GM21786 (cell line): ENCODE results near the gene MDK.
A peak's percentile ranks its signal among the peaks of the same experiment; 100 is the strongest.

Experiments
- ATAC-seq: cut with Tn5 transposase; IDR thresholded peaks from one replicate; pipeline ENCODE4 v1.9.1; 2021; ENCODE audit not compliant: unreplicated experiment

Gene MDK, protein sequence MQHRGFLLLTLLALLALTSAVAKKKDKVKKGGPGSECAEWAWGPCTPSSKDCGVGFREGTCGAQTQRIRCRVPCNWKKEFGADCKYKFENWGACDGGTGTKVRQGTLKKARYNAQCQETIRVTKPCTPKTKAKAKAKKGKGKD

DNA sequence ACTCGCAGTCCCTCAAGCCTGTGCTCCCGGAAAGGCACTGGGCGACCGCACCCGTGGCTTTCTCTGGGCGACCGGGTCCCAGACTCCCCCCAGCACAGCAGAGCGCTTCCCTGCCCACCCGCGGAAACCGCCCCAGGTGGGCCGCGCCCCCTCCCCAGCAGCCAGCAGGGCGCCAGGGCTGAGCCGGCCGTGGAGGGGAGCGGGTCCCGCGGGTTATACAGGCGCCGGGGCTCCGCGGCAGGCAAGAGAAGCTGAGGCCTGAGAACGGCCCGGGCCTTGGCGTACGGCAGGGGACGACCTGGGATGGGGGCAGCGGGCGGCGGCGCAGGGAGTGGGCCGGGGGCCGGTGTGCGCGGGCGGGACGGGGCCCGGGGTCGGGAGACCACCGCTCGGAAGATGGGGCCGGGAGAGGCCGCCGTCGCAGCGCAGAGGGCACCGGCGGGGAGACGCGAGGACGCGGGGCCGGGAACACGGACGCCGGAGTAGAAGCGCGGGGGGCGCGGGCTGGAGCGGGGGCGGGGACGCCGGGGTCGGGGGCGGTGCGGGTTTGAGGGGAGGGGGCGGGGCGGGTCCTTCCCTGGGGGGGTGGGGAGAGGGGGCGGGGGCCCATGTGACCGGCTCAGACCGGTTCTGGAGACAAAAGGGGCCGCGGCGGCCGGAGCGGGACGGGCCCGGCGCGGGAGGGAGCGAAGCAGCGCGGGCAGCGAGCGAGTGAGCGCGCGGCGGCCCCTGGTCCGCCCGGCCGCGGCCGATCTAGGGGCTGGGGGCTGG, at the start of gene MDK:
MDK (plus strand) TSS at position 622 of the 771 bp plus-strand sequence. CDS start 389 bp downstream, outside the sequence.
- ATAC-seq = no peak

- ATAC-seq = no peak
Measured at GRCh38 chr11:46332093-46332567, 49.3 kb upstream of the MDK start.

DNA sequence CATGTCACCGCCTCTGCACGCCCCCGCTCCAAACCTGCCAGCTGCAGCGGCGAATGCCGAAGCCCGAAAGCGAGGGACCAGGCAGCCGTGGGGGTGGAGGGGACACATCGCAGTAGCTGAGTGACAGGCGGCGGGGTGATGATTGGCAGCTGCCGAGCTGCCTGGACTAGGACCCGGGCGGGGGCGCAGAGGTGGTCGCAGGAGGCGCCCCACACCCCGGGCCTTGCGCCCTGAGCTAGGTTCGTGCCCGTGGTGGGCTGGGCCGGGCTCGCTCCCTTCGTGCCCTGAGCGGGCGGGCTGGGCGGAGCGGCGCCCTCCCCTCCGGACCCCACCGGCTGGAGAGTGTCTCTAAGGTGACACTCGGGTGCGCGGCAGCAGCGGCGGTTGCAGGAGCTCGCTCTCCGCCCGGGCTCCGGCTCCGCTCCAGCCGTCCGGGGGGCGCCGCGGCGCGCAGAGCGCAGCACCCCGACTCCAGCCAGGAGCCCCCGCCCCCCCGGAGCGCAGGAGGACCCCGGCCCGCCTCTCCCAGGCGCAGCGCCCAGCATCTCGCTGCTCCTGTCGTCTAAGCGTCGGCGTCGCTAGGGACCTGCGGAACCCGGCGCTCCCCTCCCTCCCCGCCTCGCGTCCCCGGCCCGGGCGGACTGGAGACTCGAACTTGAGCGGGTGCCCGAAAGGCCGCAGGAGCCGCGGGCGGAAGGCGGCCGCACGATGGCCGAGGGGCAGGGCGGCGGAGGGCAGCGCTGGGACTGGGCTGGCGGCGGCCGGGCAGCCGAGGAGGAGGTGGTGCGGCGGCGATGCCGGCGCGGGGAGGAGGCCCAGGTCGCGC, 48.7 kb upstream of the MDK start:
- no peak for ATAC-seq

GRCh38 chr11:46333394-46333947, 48.0 kb upstream of the MDK start:
- ATAC-seq = no peak

- ATAC-seq = no peak
Measured at GRCh38 chr11:46334211-46334610, 47.3 kb upstream of the MDK start.

DNA sequence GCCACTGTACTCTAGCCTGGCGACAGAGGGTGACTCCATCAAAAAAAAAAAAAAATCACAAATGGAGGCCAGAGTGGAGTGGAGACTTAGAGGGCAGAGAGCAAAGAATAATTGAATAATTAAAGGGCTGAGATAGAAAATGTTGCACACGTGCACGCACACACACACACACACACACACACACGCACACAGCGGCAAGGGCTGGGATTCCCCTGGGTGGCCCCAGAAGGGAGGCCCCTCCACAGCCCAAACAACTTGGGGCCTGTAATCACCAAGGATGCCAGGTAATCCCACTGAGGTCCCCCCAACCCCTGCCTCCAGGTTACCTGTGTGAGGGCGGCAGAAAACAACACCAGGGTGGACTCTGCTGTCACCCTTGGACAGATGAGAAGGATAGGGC, 46.2 kb upstream of the MDK start:
- no peak for ATAC-seq

DNA sequence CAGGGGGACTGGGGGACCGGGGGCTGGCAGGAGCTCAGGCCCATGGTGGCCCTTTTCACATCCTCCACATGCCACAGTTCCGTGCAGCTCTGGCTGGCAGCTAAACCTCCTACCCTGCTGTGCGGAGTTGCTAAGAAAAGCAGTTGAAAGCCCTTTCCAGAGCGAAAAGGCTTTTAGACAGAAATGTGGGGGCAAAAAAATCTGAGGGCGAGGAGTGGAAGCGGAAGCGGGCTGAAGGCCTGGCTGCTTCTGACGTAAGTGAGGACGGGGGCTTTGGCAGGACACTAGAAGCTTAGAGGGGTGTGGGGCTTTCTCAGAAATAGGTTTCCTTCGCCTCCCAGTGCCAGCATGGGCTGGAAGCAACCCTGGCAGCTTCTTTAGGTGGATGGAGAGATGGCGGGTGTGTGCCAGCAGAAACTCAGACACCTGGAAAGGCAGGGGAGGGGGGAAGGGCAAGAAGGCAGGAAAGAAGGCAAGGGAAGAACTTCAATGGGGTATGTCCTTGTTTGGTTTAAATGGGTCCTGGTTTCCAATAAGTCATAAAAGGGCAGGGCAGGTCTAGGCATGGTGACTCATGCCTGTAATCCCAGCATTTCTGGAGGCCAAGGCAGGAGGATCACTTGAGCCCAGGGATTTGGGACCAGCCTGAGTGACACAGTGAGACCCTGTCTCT, 45.4 kb upstream of the MDK start:
- no peak for ATAC-seq

DNA sequence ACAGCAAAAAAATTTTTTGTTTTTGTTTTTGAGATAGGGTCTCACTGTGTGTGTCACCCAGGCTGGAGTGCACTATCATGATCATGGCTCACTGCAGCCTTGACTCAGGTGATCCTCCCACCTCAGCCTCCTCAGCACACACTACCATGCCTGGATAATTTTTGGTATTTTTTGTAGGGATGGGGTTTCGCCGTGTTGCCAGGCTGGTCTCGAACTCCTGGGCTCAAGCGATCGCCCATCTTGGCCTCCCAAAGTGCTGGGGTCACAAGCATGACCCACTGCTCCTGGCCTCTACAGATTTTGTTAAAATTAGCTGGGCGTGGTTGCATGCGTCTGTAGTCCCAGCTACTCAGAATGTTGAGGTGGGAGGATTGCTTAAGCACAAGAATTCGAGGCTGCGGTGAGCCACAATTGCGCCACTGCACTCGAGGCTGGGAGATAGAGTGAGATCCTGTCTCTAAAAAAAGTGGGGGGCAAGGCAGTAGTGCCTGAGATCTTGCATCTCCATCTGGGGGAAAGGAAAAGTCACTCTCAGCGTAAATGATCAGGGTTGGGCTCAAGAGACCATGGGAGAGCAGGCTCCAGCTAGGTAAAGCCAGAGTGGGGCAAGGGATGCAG, 44.8 kb upstream of the MDK start:
- no peak for ATAC-seq

GRCh38 chr11:46337626-46338345, 43.7 kb upstream of the MDK start:
- ATAC-seq = no peak

GRCh38 chr11:46338636-46338987, 42.9 kb upstream of the MDK start:
- ATAC-seq = no peak

- ATAC-seq = no peak
Measured at GRCh38 chr11:46338988-46339666, 42.3 kb upstream of the MDK start.

GRCh38 chr11:46339816-46340215, 41.7 kb upstream of the MDK start:
- no peak for ATAC-seq

GRCh38 chr11:46341454-46341853, 40.0 kb upstream of the MDK start:
- ATAC-seq = no peak

GRCh38 chr11:46342239-46342638, 39.2 kb upstream of the MDK start:
- ATAC-seq = no peak

GRCh38 chr11:46343520-46343919, 37.9 kb upstream of the MDK start:
- ATAC-seq = no peak

GRCh38 chr11:46345131-46345597, 36.3 kb upstream of the MDK start:
- ATAC-seq = no peak

DNA sequence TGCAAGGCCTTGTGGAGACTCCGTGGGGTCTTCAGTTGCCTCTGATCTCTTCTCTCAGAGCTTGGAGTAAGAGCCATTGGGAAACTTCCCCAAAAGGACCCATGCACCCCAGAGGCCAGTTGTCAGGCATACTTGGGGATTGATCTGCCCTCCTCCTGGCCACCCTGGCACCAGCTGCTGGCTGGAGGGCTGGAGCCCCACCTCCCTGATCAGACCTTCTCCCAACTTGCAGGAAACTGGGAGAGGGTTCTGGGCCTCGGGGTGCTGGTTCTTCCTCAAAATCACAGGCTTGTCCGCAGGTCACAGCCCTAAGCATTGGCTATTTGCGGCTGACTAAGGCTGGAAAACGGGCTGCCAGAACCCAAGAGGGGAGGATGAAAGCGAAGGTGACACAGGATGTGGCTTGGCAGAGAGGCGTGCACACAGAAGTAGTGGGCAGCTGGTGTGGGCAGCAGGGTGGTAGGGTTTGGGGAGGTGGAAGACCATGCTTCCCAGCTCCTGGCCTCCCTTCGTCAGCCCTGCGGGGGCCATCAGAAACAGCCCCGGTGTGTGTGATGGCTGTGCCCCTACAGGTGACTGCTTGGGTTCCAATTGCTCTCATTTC, 35.5 kb upstream of the MDK start:
- ATAC-seq = no peak

- ATAC-seq = peak; percentile 56
Measured at GRCh38 chr11:46346886-46347636, 34.4 kb upstream of the MDK start, which contains the start of gene DGKZ. DGKZ (plus strand) TSS chr11:46347463; CDS start chr11:46347660, 197 bp downstream.
